Heart right ventricle (tissue), 16 donors: ENCODE results near the gene OR6C70. TPM values are rescaled to one million over a fixed set of nuclear protein-coding genes. Genes with fewer than 3 reads are reported as not detected.

ENCODE experiments used
- ATAC-seq, 8 donors: fragments of 200-7000 bp; cut with Tn5 transposase; one replicate each; pipeline ENCODE4 v1.9.1; 2020; ENCODE audit warnings: mild to moderate bottlenecking in 8 of 8, moderate library complexity in 8 of 8, moderate number of reproducible peaks in 1 of 8
- DNase-seq, 2 donors: peaks; one replicate each; pipeline ENCODE4 v3.0.0-alpha.2; 2020
- H3K27ac ChIP-seq, 10 donors: fragments of 200-600 bp; sonication (generic) in 2 of 10; one replicate each; pipeline versions ENCODE4 v1.5.0 to v1.8.0; 2020 to 2022; ENCODE audit warnings: mild to moderate bottlenecking in 3 of 10
- H3K27me3 ChIP-seq, 7 donors: fragments of 200-600 bp; one replicate each; pipeline ENCODE4 v1.8.0; 2021 to 2022; ENCODE audit warnings: mild to moderate bottlenecking in 2 of 7
- H3K36me3 ChIP-seq, 9 donors: fragments of 200-600 bp; sonication (generic) in 1 of 9; one replicate each; pipeline versions ENCODE4 v1.5.0 to v1.8.0; 2020 to 2022; ENCODE audit warnings: mild to moderate bottlenecking in 2 of 9
- H3K4me1 ChIP-seq, 9 donors: fragments of 200-600 bp; sonication (generic) in 1 of 9; one replicate each; pipeline versions ENCODE4 v1.5.0 to v1.8.0; 2020 to 2022; ENCODE audit warnings: mild to moderate bottlenecking in 4 of 9
- H3K4me3 ChIP-seq, 10 donors: fragments of 200-600 bp; sonication (generic) in 2 of 10; one replicate each; pipeline versions ENCODE4 v1.5.0 to v1.8.0; 2020 to 2022; ENCODE audit warnings: mild to moderate bottlenecking in 7 of 10, moderate library complexity in 2 of 10
- H3K9me3 ChIP-seq, 11 donors: fragments of 200-600 bp in 10 of 11; sonication (generic) in 2 of 11; one replicate each; pipeline versions ENCODE4 v1.5.0 to v1.8.0; 2013 to 2022; ENCODE audit warnings: mild to moderate bottlenecking in 2 of 11, control low read depth in 1 of 11, moderate library complexity in 1 of 11
- CTCF ChIP-seq, 9 donors: fragments of 200-600 bp; sonication (generic) in 2 of 9; IDR thresholded peaks; one replicate each; pipeline versions ENCODE4 v1.5.0 to v1.8.0; 2021 to 2022; ENCODE audit warnings: antibody characterized with exemption in 9 of 9, mild to moderate bottlenecking in 5 of 9, moderate library complexity in 1 of 9
- WGBS, 2 donors: extraction: QIAGEN DNeasy Blood & Tissue Kit; methylation state at CpG; one replicate each; pipeline ENCODE4 v1.1.7; 2013; ENCODE audit warnings: inconsistent platforms in 1 of 2; 5-methylcytosine and 5-hydroxymethylcytosine counted together
- intact Hi-C, 10 donors: fragments of 100-400 bp; cut with DNase I; formaldehyde crosslinking; loops; one replicate each; pipeline versions ENCODE4 v1.11.1 to v1.14.2; 2022
- polyA plus RNA-seq, 2 donors: library from polyadenylated mRNA; stranded (reverse); fragments of 200-250 nt; gene quantifications; one replicate each; pipeline ENCODE4 v1.2.3, GENCODE V29; 2013
- total RNA-seq, 10 donors: library from RNA; stranded (reverse); fragmentation: NEBNext Ultra II Directional in 3 of 10; extraction: Animal tissue kit (Norgen Biotek cat#: 25700) in 3 of 10; gene quantifications; one replicate each; pipeline versions ENCODE4 v1.2.1 to v1.2.4, GENCODE V29; 2021 to 2023
- donor health status: Arrhythmogenic right ventricular cardiomyopathy.
- donor health status: ischemic (EF 13 %, LVEDD 7.1; RV severe dilation, severe dysfunction).
- donor health status: healthy with polysubstance abuse.
- donor health status: DM: no; HTN: yes; CAD: no.
- donor health status: DM: no; HTN: no; CAD: no.
- donor health status: ischemic (EF 25% LVEDD 6.9; RV normal size, moderate dysfunction).
- donor health status: ischemic (EF 25% LVEDD 5.7; RV mildly dilated, moderate dysfunction).
- donor health status: healthy.
- donor health status: DM: yes; HTN: yes; CAD: no.
- donor health status: Ischemic cardiomyopathy.
- donor health status: ischemic (EF 35%, LVEDD 5.7; RV mildly dilated, moderate dysfunction).
- donor health status: nonischemic (EF 11% LVEDD 7.7; RV severe dilation, severe dysfunction).
- donor health status: DM: yes; HTN: yes; CAD: no.
- donor health status: PGD.
- donor health status: ischemic (EF 29% LVEDD 5.4; RV normal size, mild dysfunction).
- donor health status: nonischemic (EF 23%, LVEDD 6.1; RV moderate dilation, normal function).

Gene OR6C70
- total and polyA plus RNA-seq, 12 donors, result 0.28 TPM; not detected in 11

- no peak for TF ChIP-seq CTCF (IDR thresholded peaks at IDR 0.05)
- Histone ChIP-seq H3K27me3 (no peaks in the 10 kb centered on the region), H3K4me1 (no peaks in the 10 kb centered on the region), H3K9me3 (no peaks in the 10 kb centered on the region), H3K4me3 (no peak within 1 kb of the TSS), H3K27ac (no peak within 1 kb of the TSS), H3K36me3 (no peaks in the 10 kb centered on the region)
- whole genome bisulfite sequencing, 2 donors, result 83 to 85% methylated on average over 4 of the region's 4 CpGs
- ATAC-seq (no peak), DNase-seq (no peak)
- intact Hi-C loops, result no loop called here
These were observed 44.0 kb downstream of the OR6C70 start, which contains the start of gene OR6C76 for GRCh38 chr12:55425954-55426353. TSS of gene OR6C76 (plus strand) at chr12:55426254. CDS start at chr12:55426254, 0 bp downstream.

GRCh38 chr12:55420307-55420962 is 49.5 kb downstream of the OR6C70 start:
- TF ChIP-seq CTCF (IDR thresholded peaks at IDR 0.05), result no peak
- H3K27ac ChIP-seq, result no peak overlapping the region
- no peaks in the 10 kb centered on the region for H3K36me3 ChIP-seq
- intact Hi-C loops, result no loop called here
- DNase-seq, result no peak
- ATAC-seq, result no peak
- WGBS, 2 donors, result 80 to 83% methylated on average over 2 of the region's 2 CpGs
- H3K4me1 ChIP-seq, result no peaks in the 10 kb centered on the region
- peaks cover 0 to 8% (median 0%) of the 10 kb centered on the region in 7 donors for H3K27me3 ChIP-seq
- H3K9me3 ChIP-seq, result peaks cover 0 to 6% (median 0%) of the 10 kb centered on the region in 11 donors
- no peak overlapping the region for H3K4me3 ChIP-seq

Other genes starting within 250 kb of the OR6C70 start
- not detected for gene OR10A7, start 249.1 kb downstream of the OR6C70 start, total RNA-seq
- not detected for gene OR10A7, start 249.1 kb downstream of the OR6C70 start, polyA plus RNA-seq
- not detected for gene OR6C74, start 225.5 kb downstream of the OR6C70 start, total RNA-seq
- gene OR6C74, start 225.5 kb downstream of the OR6C70 start, polyA plus RNA-seq, result not detected
- not detected for gene OR6C6, start 173.6 kb downstream of the OR6C70 start, total RNA-seq
- gene OR6C6, start 173.6 kb downstream of the OR6C70 start, polyA plus RNA-seq, result not detected
- gene OR6C1, start 155.8 kb downstream of the OR6C70 start, total RNA-seq, result not detected
- gene OR6C1, start 155.8 kb downstream of the OR6C70 start, polyA plus RNA-seq, result not detected
- not detected for gene OR6C3, start 139.4 kb downstream of the OR6C70 start, total RNA-seq
- not detected for gene OR6C3, start 139.4 kb downstream of the OR6C70 start, polyA plus RNA-seq
- gene OR6C75, start 107.2 kb downstream of the OR6C70 start, total RNA-seq, result not detected
- not detected for gene OR6C75, start 107.2 kb downstream of the OR6C70 start, polyA plus RNA-seq
- gene OR6C65, start 69.6 kb downstream of the OR6C70 start, total RNA-seq, result not detected
- gene OR6C65, start 69.6 kb downstream of the OR6C70 start, polyA plus RNA-seq, result not detected
- gene OR6C76, start 43.9 kb downstream of the OR6C70 start, total RNA-seq, result not detected
- gene OR6C76, start 43.9 kb downstream of the OR6C70 start, polyA plus RNA-seq, result not detected
- gene OR6C2, start 26.1 kb downstream of the OR6C70 start, total RNA-seq, result not detected
- gene OR6C2, start 26.1 kb downstream of the OR6C70 start, polyA plus RNA-seq, result not detected
- gene OR6C68, start 22.2 kb upstream of the OR6C70 start, total RNA-seq, result not detected
- not detected for gene OR6C68, start 22.2 kb upstream of the OR6C70 start, polyA plus RNA-seq
- gene OR6C4, start 79.5 kb upstream of the OR6C70 start, total RNA-seq, result not detected
- not detected for gene OR6C4, start 79.5 kb upstream of the OR6C70 start, polyA plus RNA-seq
- gene OR2AP1, start 102.3 kb upstream of the OR6C70 start, total RNA-seq, result not detected
- gene OR2AP1, start 102.3 kb upstream of the OR6C70 start, polyA plus RNA-seq, result not detected
- gene OR10P1, start 166.8 kb upstream of the OR6C70 start, total RNA-seq, result not detected
- gene OR10P1, start 166.8 kb upstream of the OR6C70 start, polyA plus RNA-seq, result not detected
- gene ITGA7, start 237.8 kb upstream of the OR6C70 start, total RNA-seq, result 100 to 1,000 TPM; 422 to 750 (median 538) TPM
- gene ITGA7, start 237.8 kb upstream of the OR6C70 start, polyA plus RNA-seq, result 100 to 1,000 TPM; 247 to 481 TPM
- 100 to 1,000 TPM in 5 of 10 donors, 10 to 100 TPM in 5; 68.3 to 136 (median 101) TPM for gene BLOC1S1, start 245.9 kb upstream of the OR6C70 start, total RNA-seq
- gene BLOC1S1, start 245.9 kb upstream of the OR6C70 start, polyA plus RNA-seq, result 100 to 1,000 TPM; 305 to 515 TPM